ENCODE data around the gene FBXO22.

DNA sequence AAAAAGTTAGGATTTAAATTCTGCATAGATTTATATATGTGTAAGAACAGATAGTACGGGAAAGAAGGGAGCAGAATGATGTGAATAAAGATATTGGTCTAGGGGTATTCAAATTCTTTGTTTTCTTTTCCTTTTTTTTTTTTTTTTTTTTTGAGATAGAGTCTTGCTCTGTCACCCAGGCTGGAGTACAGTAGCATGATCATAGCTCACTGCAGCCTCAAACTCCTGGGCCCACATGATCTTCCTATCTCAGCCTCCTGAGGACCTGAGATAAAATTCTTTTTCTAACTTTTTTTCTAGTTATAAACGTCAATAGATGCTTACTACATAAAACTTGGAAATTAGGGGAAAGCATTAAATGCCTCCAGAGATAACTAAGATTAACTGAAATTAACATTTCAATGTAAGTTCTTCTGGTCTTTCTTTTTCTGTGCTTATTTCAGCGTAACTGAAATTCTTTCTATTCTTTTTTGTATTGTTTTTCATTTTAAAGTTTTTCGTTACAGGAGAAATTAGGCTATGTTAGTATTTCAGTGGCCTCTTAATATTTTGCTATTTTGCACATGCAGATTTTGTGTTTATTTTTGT lies 31.2 kb upstream of the FBXO22 start:
- TF ChIP-seq, protein P1, sequence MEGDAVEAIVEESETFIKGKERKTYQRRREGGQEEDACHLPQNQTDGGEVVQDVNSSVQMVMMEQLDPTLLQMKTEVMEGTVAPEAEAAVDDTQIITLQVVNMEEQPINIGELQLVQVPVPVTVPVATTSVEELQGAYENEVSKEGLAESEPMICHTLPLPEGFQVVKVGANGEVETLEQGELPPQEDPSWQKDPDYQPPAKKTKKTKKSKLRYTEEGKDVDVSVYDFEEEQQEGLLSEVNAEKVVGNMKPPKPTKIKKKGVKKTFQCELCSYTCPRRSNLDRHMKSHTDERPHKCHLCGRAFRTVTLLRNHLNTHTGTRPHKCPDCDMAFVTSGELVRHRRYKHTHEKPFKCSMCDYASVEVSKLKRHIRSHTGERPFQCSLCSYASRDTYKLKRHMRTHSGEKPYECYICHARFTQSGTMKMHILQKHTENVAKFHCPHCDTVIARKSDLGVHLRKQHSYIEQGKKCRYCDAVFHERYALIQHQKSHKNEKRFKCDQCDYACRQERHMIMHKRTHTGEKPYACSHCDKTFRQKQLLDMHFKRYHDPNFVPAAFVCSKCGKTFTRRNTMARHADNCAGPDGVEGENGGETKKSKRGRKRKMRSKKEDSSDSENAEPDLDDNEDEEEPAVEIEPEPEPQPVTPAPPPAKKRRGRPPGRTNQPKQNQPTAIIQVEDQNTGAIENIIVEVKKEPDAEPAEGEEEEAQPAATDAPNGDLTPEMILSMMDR (conservative IDR thresholded peaks at IDR 0.05; ENCODE audit: low read depth, low read length): no peak
- TF ChIP-seq EZH2 (IDR thresholded peaks at IDR 0.05; ENCODE audit: low read length, unreplicated experiment) (no peak), EZH2phosphoT487 (IDR thresholded peaks at IDR 0.05; ENCODE audit: borderline replicate concordance, low read length) (no peak)
